Panc1 (cell line): ENCODE measurements around the gene HMGCS2. TPM values are rescaled to one million over a fixed set of nuclear protein-coding genes. Genes with fewer than 3 reads are reported as not detected.

Experiments used
- ATAC-seq: fragments of 200-7000 bp; cut with Tn5 transposase; 2 replicates; pipeline ENCODE4 v1.9.1; 2020; ENCODE audit warnings: mild to moderate bottlenecking, moderate library complexity
- BruUV-seq: library from RNA; stranded (reverse); fragments of 400-500 nt; replicated peaks from 2 replicates; lab custom pipeline; 2021; lab: Mats Ljungman, UMichigan
- CTCF ChIA-PET: fragments of 300-600 bp; sonication (Branson Sonifier 250); formaldehyde crosslinking; loops from one replicate; lab custom pipeline; 2022; ENCODE audit warnings: antibody characterized with exemption; lab: Charles Lee
- POLR2A ChIA-PET: fragments of 300-600 bp; sonication (Branson Sonifier 250); formaldehyde crosslinking; loops from one replicate; lab custom pipeline; 2022; ENCODE audit warnings: antibody characterized with exemption; lab: Charles Lee
- DNase-seq: peaks from one replicate; pipeline ENCODE4 v3.0.0-alpha.2; 2010; ENCODE audit warnings: low read depth, low spot score
- H3K27ac ChIP-seq: 2 replicates; pipeline ENCODE4 v1.5.1; 2011; ENCODE audit warnings: mild to moderate bottlenecking, low read length, inconsistent platforms
- H3K27me3 ChIP-seq: fragments of 200-500 bp; sonication (Bioruptor generic); 2 replicates; pipeline ENCODE4 v1.6.0; 2014; ENCODE audit warnings: low read length, inconsistent platforms; ENCODE audit not compliant: control insufficient read depth, insufficient read depth
- H3K36me3 ChIP-seq: fragments of 200-500 bp; sonication (Bioruptor generic); 2 replicates; pipeline ENCODE4 v1.5.1; 2014; ENCODE audit warnings: inconsistent platforms, mild to moderate bottlenecking, low read length, moderate library complexity; ENCODE audit not compliant: control insufficient read depth, insufficient read depth
- H3K4me1 ChIP-seq: 2 replicates; pipeline ENCODE4 v1.5.1; 2011; ENCODE audit warnings: inconsistent platforms, mild to moderate bottlenecking, low read length, moderate library complexity; ENCODE audit not compliant: control insufficient read depth, insufficient read depth
- H3K4me3 ChIP-seq, 2 experiments: 2 replicates each; pipeline ENCODE4 v1.5.1; 2011 to 2012; ENCODE audit warnings: low read depth in 2 of 2, low read length in 2 of 2, mild to moderate bottlenecking in 2 of 2, inconsistent platforms in 1 of 2, moderate library complexity in 1 of 2
- H3K9me3 ChIP-seq: fragments of 200-500 bp; sonication (Bioruptor generic); 2 replicates; pipeline ENCODE4 v1.5.1; 2014; ENCODE audit warnings: low read depth, mild to moderate bottlenecking, inconsistent platforms, low read length, moderate library complexity; ENCODE audit not compliant: control insufficient read depth, insufficient read depth
- POLR2AphosphoS5 ChIP-seq: IDR thresholded peaks from 2 replicates; pipeline ENCODE4 v1.6.1; 2012; ENCODE audit warnings: mild to moderate bottlenecking, low read depth, low read length, moderate library complexity
- SIN3A ChIP-seq: IDR thresholded peaks from 2 replicates; pipeline ENCODE4 v1.6.1; 2012; ENCODE audit warnings: low read depth, mild to moderate bottlenecking, low read length, moderate library complexity, borderline replicate concordance; ENCODE audit not compliant: insufficient read depth
- TCF7L2 ChIP-seq: IDR thresholded peaks from 2 replicates; pipeline ENCODE4 v1.6.1; 2011; ENCODE audit warnings: mild to moderate bottlenecking, low read depth, low read length, inconsistent platforms
- in situ Hi-C: cut with HindIII; loops from 2 replicates; pipeline ENCODE4 v1.10.0; 2016; ENCODE audit warnings: low sequenced_read_pairs, low pct_unique_long_range_greater_than_20kb
- intact Hi-C: fragments of 100-400 bp; cut with micrococcal nuclease; formaldehyde crosslinking; loops from one replicate; pipeline ENCODE4 v1.10.0; 2022; ENCODE audit not compliant: unreplicated experiment
- total RNA-seq: library from RNA; stranded (reverse); gene quantifications from one replicate; pipeline ENCODE4 v1.2.1, GENCODE V29; 2021; ENCODE audit not compliant: unreplicated experiment
- TF ChIP-seq, protein P1 (sequence below), 2 experiments: IDR thresholded peaks; 2 replicates each; pipeline ENCODE4 v1.6.1; 2011 to 2012; ENCODE audit warnings: low read depth in 2 of 2, control low read depth in 1 of 2, low read length in 1 of 2, mild to moderate bottlenecking in 1 of 2, moderate library complexity in 1 of 2; ENCODE audit not compliant: insufficient read depth in 1 of 2
- TF ChIP-seq, protein P2 (sequence below): fragments of 450-650 bp; IDR thresholded peaks from 2 replicates; pipeline ENCODE4 v1.5.1; 2017; ENCODE audit warnings: mild to moderate bottlenecking

HMGCS2 gene
- total RNA-seq, 1 experiment from 2014 or later, result 0.33 TPM

DNA sequence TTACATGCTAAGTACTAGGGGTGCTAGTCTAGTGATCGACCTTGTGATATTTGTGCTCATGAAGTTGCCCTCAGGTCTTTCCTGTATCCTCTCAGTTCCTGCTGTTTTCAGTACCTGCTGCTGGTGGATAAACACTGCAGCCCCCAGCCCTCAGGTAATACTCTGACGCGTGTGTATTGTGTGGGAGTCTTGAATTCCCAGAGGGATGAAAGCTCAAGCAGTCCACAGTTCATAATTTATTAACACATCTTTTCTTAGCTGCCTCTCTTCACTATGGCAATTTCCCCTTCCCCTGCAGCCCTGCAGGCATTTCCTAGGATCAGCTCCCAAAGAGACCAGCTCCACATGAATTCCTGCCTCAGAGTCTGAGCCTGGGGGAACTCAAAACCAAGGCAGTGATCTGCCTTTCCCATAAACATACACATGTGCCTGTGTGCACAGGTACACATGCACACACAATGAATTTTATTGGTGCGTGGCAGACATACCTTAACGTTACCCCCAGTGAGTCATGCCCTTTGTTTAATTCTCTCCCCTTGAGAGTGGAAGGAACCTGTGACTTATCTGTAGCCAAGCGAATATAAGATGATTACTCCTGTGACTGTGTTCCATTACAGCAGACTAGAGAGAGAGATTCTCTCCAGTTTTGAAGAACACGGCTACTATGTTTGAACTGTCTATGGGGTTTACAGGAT lies 14.1 kb upstream of the HMGCS2 start:
- in situ Hi-C loops (no loop called here), intact Hi-C loops (no loop called here)
- Histone ChIP-seq H3K4me1 (0 out of 2 replicates have a peak, but pooled peaks cover 9% of the 10 kb centered on the region), H3K9me3 (no peaks in the 10 kb centered on the region), H3K27ac (no peak overlapping the region), H3K27me3 (peaks cover 20% of the 10 kb centered on the region), H3K36me3 (no peaks in the 10 kb centered on the region), H3K4me3 (no peak overlapping the region)
- POLR2A ChIA-PET, result no interaction called here
- DNase-seq, result no peak
- TF ChIP-seq POLR2AphosphoS5 (no peak), SIN3A (no peak), TCF7L2 (no peak)
- TF ChIP-seq, protein P1, sequence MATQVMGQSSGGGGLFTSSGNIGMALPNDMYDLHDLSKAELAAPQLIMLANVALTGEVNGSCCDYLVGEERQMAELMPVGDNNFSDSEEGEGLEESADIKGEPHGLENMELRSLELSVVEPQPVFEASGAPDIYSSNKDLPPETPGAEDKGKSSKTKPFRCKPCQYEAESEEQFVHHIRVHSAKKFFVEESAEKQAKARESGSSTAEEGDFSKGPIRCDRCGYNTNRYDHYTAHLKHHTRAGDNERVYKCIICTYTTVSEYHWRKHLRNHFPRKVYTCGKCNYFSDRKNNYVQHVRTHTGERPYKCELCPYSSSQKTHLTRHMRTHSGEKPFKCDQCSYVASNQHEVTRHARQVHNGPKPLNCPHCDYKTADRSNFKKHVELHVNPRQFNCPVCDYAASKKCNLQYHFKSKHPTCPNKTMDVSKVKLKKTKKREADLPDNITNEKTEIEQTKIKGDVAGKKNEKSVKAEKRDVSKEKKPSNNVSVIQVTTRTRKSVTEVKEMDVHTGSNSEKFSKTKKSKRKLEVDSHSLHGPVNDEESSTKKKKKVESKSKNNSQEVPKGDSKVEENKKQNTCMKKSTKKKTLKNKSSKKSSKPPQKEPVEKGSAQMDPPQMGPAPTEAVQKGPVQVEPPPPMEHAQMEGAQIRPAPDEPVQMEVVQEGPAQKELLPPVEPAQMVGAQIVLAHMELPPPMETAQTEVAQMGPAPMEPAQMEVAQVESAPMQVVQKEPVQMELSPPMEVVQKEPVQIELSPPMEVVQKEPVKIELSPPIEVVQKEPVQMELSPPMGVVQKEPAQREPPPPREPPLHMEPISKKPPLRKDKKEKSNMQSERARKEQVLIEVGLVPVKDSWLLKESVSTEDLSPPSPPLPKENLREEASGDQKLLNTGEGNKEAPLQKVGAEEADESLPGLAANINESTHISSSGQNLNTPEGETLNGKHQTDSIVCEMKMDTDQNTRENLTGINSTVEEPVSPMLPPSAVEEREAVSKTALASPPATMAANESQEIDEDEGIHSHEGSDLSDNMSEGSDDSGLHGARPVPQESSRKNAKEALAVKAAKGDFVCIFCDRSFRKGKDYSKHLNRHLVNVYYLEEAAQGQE (IDR thresholded peaks at IDR 0.05; ENCODE audit: insufficient read depth in 1 of 2, low read depth in 2 of 2, low read length in 1 of 2), result no peak
- TF ChIP-seq, protein P2, sequence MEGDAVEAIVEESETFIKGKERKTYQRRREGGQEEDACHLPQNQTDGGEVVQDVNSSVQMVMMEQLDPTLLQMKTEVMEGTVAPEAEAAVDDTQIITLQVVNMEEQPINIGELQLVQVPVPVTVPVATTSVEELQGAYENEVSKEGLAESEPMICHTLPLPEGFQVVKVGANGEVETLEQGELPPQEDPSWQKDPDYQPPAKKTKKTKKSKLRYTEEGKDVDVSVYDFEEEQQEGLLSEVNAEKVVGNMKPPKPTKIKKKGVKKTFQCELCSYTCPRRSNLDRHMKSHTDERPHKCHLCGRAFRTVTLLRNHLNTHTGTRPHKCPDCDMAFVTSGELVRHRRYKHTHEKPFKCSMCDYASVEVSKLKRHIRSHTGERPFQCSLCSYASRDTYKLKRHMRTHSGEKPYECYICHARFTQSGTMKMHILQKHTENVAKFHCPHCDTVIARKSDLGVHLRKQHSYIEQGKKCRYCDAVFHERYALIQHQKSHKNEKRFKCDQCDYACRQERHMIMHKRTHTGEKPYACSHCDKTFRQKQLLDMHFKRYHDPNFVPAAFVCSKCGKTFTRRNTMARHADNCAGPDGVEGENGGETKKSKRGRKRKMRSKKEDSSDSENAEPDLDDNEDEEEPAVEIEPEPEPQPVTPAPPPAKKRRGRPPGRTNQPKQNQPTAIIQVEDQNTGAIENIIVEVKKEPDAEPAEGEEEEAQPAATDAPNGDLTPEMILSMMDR, result no peak
- CTCF ChIA-PET, result no interaction called here
- no TSS peak for BruUV-seq
- ATAC-seq, result no peak

GRCh38 chr1:119781434-119782210 lies 12.9 kb upstream of the HMGCS2 start:
- H3K36me3 ChIP-seq, result no peaks in the 10 kb centered on the region
- in situ Hi-C loops, result no loop called here
- BruUV-seq, result no TSS peak

More at GRCh38 chr1:119781434-119782210, 12.9 kb upstream of the HMGCS2 start:
- CTCF ChIA-PET, result no interaction called here
- Histone ChIP-seq H3K9me3 (no peaks in the 10 kb centered on the region), H3K27me3 (peaks cover 23% of the 10 kb centered on the region), H3K27ac (no peak overlapping the region), H3K4me3 (no peak overlapping the region), H3K4me1 (0 out of 2 replicates have a peak, but pooled peaks cover 9% of the 10 kb centered on the region)
- DNase-seq (no peak), ATAC-seq (no peak)
- TF ChIP-seq, protein P2, result 0 out of 2 replicates have a peak, but pooled peaks have one; percentile 8
- no peak for TF ChIP-seq TCF7L2
- intact Hi-C loops, result no loop called here
- POLR2A ChIA-PET, result no interaction called here
